ENCODE data around the gene G6PC2. TPM values are rescaled to one million over a fixed set of nuclear protein-coding genes. Genes with fewer than 3 reads are reported as not detected.
"Not testable (repeated sequence)": the region's sequence is repeated elsewhere in the genome, so short reads cannot be mapped to it uniquely, and the experiment has no call there.

Gene G6PC2
- total RNA-seq, 2 experiments from 2014 or later: not detected

GRCh38 chr2:168874368-168875054 is 26.6 kb upstream of the G6PC2 start:
- Histone ChIP-seq H3K4me2 (ENCODE audit: low read length) (no peak overlapping the region), H3K9me3 (ENCODE audit: low read length) (no peaks in the 10 kb centered on the region), H3K79me2 (ENCODE audit: insufficient read depth, low read depth, low read length) (0 out of 2 replicates have a peak, but pooled peaks cover 5% of the 10 kb centered on the region), H3K4me3 (ENCODE audit: low read depth, low read length, poor library complexity, severe bottlenecking) (no peak overlapping the region), H3K9me2 (ENCODE audit: insufficient read depth, low read length) (no peaks in the 10 kb centered on the region), H4K20me1 (ENCODE audit: insufficient read depth, low read length) (no peaks in the 10 kb centered on the region), H2AFZ (ENCODE audit: low read length) (no peak overlapping the region), H3K36me3 (ENCODE audit: insufficient read depth, low read length) (peaks cover 66% of the 10 kb centered on the region), H3K27ac (ENCODE audit: low read depth, low read length, poor library complexity, severe bottlenecking) (no peak overlapping the region), H3K4me1 (ENCODE audit: insufficient read depth, low read length, poor library complexity, severe bottlenecking) (no peaks in the 10 kb centered on the region)
- intact Hi-C loops (cut with micrococcal nuclease; ENCODE audit: unreplicated experiment): no loop called here
- no TSS peak for BruUV-seq (replicated peaks)
- CTCF ChIA-PET (ENCODE audit: unreplicated experiment): no interaction called here
- POLR2A ChIA-PET: interaction anchor here (0.6 kb wide), 2 partner anchors 340 to 1068 kb away, joined by 3 to 4 read pairs; no protein-coding TSS in a partner anchor
- no peak for TF ChIP-seq EZH2phosphoT487 (IDR thresholded peaks at IDR 0.05; ENCODE audit: borderline replicate concordance, low read depth, low read length)
- no peak for TF ChIP-seq CTCF (conservative IDR thresholded peaks at IDR 0.05; ENCODE audit: low read length)
- no peak for DNase-seq (ENCODE audit: low spot score)

- H4K20me1 ChIP-seq (ENCODE audit: insufficient read depth, low read length); DNase-seq (ENCODE audit: low spot score); CTCF ChIA-PET (ENCODE audit: unreplicated experiment); BruUV-seq (replicated peaks); H2AFZ ChIP-seq (ENCODE audit: low read length); H3K4me2 ChIP-seq (ENCODE audit: low read length); H3K4me1 ChIP-seq (ENCODE audit: insufficient read depth, low read length, poor library complexity, severe bottlenecking); H3K9me2 ChIP-seq (ENCODE audit: insufficient read depth, low read length); POLR2A ChIA-PET; H3K4me3 ChIP-seq (ENCODE audit: low read depth, low read length, poor library complexity, severe bottlenecking); intact Hi-C loops (cut with micrococcal nuclease; ENCODE audit: unreplicated experiment); H3K9me3 ChIP-seq (ENCODE audit: low read length); H3K27ac ChIP-seq (ENCODE audit: low read depth, low read length, poor library complexity, severe bottlenecking): not testable (repeated sequence)
- peaks cover 16% of the 10 kb centered on the region for H3K79me2 ChIP-seq (ENCODE audit: insufficient read depth, low read depth, low read length)
- H3K36me3 ChIP-seq (ENCODE audit: insufficient read depth, low read length): peaks cover 55% of the 10 kb centered on the region
Observed at GRCh38 chr2:168882163-168882562, 18.9 kb upstream of the G6PC2 start.

GRCh38 chr2:168884975-168885374 is 16.1 kb upstream of the G6PC2 start:
- ChIA-PET CTCF (ENCODE audit: unreplicated experiment) (no interaction called here), POLR2A (no interaction called here)
- H3K79me2 ChIP-seq (ENCODE audit: insufficient read depth, low read depth, low read length): peaks cover 22% of the 10 kb centered on the region
- DNase-seq (ENCODE audit: low spot score): no peak
- no peak overlapping the region for H3K4me2 ChIP-seq (ENCODE audit: low read length)
- H4K20me1 ChIP-seq (ENCODE audit: insufficient read depth, low read length): no peaks in the 10 kb centered on the region
- no peaks in the 10 kb centered on the region for H3K9me2 ChIP-seq (ENCODE audit: insufficient read depth, low read length)
- H3K4me1 ChIP-seq (ENCODE audit: insufficient read depth, low read length, poor library complexity, severe bottlenecking): peaks cover 5% of the 10 kb centered on the region
- H3K36me3 ChIP-seq (ENCODE audit: insufficient read depth, low read length): peaks cover 67% of the 10 kb centered on the region
- intact Hi-C loops (cut with micrococcal nuclease; ENCODE audit: unreplicated experiment): no loop called here
- no TSS peak for BruUV-seq (replicated peaks)
- no peak overlapping the region for H3K27ac ChIP-seq (ENCODE audit: low read depth, low read length, poor library complexity, severe bottlenecking)
- H3K4me3 ChIP-seq (ENCODE audit: low read depth, low read length, poor library complexity, severe bottlenecking): no peak overlapping the region
- H2AFZ ChIP-seq (ENCODE audit: low read length): no peak overlapping the region
- H3K9me3 ChIP-seq (ENCODE audit: low read length): no peaks in the 10 kb centered on the region
- TF ChIP-seq CTCF (conservative IDR thresholded peaks at IDR 0.05; ENCODE audit: low read length) (no peak), EZH2phosphoT487 (IDR thresholded peaks at IDR 0.05; ENCODE audit: borderline replicate concordance, low read depth, low read length) (no peak)
